Activated CD8-positive, alpha-beta memory T cell treated with anti-CD3 and anti-CD28 coated beads for 24 hours (primary cell): ENCODE measurements around the gene IQCK.
"Not testable (repeated sequence)": the region's sequence is repeated elsewhere in the genome, so short reads cannot be mapped to it uniquely, and the experiment has no call there.

Experiments used
- DNase-seq: peaks from one replicate; pipeline ENCODE4 v3.0.0-alpha.2; 2020

The IQCK gene

GRCh38 chr16:19717741-19718623 lies at the start of gene IQCK, which contains the start of gene KNOP1:
Gene IQCK (plus strand): TSS chr16:19718271. CDS start chr16:19718307, 36 bp downstream.
Gene KNOP1 (minus strand): TSS chr16:19718227. CDS start chr16:19715035, 3,192 bp downstream.
- DNase-seq = peak; percentile 93

GRCh38 chr16:19672378-19672777 lies 45.7 kb upstream of the IQCK start:
- no peak for DNase-seq

DNA sequence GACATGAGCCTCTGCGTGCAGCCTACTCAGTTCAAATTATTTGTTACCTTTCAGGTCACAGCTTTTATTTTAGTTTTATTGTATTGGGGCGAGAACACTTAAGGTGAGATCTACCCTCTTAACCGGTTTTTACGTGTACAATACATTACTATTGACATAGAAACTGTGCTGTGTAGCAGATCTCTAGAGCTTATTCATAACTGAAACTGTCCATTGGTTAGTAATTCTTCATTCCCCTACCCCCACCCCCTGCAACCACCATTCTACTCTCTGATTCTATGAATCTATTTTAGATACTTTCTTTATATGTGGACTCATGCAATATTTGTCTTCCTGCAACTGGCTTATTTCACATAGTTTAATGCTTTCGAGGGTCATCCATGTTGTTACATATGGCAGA lies 43.6 kb upstream of the IQCK start:
- no peak for DNase-seq

GRCh38 chr16:19677402-19677801 lies 40.7 kb upstream of the IQCK start:
- no peak for DNase-seq

GRCh38 chr16:19678804-19679203 lies 39.3 kb upstream of the IQCK start:
- DNase-seq = no peak

GRCh38 chr16:19679281-19679680 lies 38.8 kb upstream of the IQCK start:
- DNase-seq = not testable (repeated sequence)

GRCh38 chr16:19680881-19681340 lies 37.2 kb upstream of the IQCK start:
- DNase-seq = no peak

DNA sequence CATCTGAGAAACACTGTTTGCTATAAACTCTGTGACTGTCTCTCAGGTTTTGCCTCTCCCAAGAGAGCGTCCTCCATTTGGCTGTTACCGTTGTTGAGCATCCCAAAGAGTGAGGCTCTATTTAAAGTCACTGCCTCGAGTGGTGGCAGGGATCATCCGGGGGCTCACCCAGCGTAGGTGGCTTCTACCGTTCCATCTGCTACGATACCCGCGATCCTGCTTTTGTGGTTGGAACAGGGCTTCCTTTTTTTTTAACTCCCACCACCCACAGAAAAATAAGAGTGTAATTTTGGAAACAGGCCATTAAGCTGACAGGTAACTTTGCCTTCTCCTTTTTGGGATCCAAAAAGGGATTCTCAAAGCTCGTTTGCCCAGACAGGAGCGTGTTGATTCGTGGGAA lies 36.4 kb upstream of the IQCK start:
- no peak for DNase-seq

GRCh38 chr16:19683453-19684236 lies 34.4 kb upstream of the IQCK start:
- DNase-seq = no peak

- DNase-seq = no peak
These were observed 32.9 kb upstream of the IQCK start for GRCh38 chr16:19685176-19685575.

GRCh38 chr16:19687279-19687678 lies 30.8 kb upstream of the IQCK start:
- DNase-seq = no peak

DNA sequence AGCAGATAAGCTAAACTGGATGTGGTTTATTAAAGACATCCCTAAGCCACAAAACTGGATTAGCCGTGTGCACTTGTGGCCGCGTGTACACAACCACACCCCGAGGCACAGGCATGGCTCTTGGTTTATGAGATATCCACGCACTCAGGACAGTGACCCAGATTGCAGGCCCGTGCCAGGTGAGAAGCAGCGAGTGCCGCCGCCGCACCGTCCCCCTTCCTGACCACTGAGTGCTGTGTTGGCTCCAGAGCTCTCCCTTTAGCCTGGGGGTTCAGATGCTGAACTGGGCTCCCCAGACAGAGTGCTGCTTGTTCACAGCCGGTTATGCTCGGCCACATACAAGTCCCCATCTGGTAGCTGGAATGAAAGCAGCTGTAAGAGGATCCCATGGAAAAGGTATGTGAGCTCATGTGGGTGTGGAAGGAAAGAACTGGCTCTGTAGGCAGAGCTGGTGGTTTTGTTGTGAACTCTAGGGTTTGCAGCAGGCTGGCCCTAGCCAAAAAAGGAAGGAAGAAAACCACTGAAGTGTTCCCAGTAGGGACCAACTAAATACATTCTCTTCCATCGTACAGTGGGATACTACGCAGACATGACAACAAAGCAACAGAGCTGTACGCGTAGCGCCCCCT lies 29.6 kb upstream of the IQCK start:
- DNase-seq = no peak

DNA sequence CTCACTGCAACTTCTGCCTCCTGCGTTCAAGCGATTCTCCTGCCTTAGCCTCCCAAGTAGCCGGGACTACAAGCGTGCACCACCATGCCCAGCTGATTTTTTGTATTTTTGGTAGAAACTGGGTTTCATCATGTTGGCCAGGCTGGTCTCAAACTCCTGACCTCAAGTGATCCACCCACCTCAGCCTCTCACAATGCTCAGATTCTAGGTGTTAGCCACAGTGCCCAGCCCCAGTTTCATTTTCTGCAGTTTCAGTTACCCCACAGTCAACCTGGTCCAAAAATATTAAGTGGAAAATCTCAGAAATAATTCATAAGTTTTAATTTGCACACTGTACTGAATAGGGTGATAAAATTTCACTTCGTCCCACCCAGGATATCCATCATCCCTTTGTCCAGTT lies 28.7 kb upstream of the IQCK start:
- DNase-seq = no peak

DNA sequence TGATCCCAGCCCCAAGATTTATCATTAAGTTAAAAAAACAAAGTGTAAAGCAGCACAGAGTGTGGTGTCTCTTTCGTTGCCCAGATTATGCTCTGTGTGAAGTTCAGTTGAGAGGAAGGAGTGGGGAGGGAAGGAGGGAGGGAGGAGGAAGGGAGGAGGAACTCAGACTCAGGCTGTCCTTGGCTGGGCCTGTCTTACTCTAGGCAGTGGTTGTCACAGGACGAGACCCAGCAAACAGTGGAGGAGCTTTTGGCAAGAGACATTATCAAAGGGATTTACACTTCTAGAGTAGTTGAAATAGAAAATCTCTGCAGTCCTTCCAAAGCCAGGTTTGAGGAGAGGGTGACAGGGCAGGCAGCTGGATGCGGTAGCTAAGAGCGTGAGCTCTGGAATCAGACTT lies 27.9 kb upstream of the IQCK start:
- DNase-seq = no peak

DNA sequence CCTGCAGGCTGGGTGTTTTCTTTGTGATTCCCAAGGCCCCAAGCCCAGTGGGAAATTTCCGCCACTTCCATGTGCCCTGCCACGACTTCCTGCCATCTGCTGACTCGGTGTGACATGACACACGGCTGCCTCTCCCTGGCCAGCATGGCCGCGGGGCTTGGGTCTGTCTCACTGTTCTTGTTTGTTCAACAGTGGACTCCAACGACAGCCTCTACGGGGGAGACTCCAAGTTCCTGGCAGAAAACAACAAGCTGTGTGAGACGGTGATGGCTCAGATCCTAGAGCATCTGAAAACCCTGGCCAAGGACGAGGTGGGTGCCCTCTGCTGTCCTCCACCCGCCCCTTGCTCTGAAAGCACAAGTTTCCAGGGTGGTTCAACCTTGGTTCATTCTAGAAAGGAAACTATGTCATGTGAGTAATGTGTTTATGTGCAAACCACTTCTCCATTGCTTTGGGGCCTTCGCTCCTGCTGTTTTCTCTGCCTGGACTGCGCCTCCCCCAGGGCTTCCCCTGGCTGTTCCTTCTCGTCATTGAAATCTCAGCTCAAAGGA lies 26.8 kb upstream of the IQCK start:
- DNase-seq = no peak

GRCh38 chr16:19694989-19695388 lies 23.1 kb upstream of the IQCK start:
- no peak for DNase-seq

GRCh38 chr16:19696328-19696727 lies 21.7 kb upstream of the IQCK start:
- DNase-seq = peak; percentile 67

DNA sequence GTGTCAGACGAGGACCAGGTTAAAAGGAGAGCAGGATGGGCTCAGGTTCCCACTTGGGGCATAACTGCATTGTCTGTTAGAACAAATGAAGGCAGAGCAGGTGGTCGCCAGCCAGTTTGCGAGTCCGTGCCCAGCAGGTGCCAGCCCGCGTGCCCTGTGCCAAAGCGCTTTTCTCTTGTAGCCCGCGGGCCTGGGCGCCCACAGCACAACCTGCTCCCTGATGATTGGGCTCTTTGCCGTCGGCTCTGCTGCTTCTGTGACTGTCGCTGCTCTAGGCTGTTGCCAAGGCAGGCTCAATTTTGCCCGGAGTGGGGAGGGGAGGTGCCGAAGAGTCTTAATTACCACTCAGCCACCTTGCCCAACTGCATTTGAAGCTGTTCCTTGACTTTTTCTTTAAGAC lies 21.1 kb upstream of the IQCK start:
- DNase-seq = no peak

- no peak for DNase-seq
These were observed 20.2 kb upstream of the IQCK start for GRCh38 chr16:19697756-19698318.

DNA sequence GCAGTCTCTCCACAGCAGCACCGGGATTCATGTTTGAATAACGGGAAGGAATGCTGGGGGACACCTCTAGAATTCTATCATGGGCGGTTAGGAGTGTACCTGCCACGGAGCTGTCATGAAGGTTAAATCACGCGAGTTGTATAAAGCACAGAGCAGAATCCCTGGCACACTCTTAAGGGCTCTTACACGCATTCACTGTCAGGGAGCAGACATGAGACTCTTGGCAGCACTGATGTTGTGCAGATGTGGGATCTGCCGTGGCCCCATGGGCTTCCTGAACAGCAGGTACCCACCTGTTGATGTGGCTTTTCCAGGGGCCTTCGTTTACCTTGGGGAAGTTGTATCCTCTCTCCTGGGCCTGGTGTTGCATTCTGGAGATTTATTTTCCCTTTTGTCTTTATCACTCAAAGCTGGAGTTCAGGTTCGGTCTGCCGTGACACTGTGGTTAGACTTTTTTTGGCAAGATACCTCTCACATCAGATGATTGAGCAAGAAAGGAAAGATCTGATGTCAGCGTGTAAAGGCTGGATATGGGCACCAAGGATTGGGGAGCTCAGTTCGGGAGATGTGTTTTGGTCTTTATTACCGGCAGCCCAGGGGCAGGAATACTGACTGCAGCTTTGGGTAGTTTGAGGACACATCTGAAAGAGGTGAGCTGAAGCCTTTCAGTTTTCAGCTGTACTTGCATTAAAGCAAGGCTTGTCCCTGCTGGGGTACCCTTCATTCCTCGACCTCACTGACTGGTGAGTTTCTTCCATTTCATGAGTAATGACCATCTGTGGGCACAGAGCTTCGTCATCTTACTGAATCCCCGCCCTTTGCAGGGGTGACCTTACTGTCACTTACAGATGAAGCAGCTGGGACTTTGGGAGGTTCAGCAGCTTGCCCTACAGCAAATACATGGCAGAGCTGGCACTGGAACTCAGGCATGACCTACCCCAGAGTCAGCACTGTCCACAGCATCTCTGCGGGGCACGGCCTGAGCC lies 19.3 kb upstream of the IQCK start:
- DNase-seq = no peak

DNA sequence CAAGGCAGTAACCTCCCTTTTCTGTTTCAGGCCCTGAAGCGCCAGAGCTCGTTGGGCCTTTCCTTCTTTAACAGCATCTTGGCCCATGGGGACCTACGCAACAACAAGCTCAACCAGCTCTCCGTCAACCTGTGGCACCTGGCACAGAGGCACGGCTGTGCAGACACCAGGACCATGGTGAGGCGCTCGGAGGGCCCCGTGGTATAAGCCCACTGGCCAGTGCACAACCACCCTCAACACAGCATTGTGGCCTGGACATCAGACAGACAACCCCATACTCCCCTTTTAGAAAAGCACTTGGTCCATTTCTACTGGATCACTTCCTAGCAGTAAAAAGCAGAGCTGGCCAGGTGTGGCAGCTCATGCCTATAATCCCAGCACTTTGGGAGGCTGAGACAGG lies 18.6 kb upstream of the IQCK start:
- DNase-seq = no peak
